HepG2 (cell line): Measurements from ENCODE around the gene NRGN. TPM values are rescaled to one million over a fixed set of nuclear protein-coding genes. Genes with fewer than 3 reads are reported as not detected.

Experiments used
- ARID3A ChIP-seq: IDR thresholded peaks from 2 replicates; pipeline ENCODE4 v1.6.1; 2012; ENCODE audit warnings: low read depth, low read length, improper control_type of control experiment
- BRF2 ChIP-seq: sonication (generic); formaldehyde crosslinking; IDR thresholded peaks from 2 replicates; pipeline ENCODE4 v1.8.1; 2022; ENCODE audit warnings: mild to moderate bottlenecking, missing genetic modification reagents
- CBX5 ChIP-seq: sonication (generic); formaldehyde crosslinking; IDR thresholded peaks from 2 replicates; pipeline ENCODE4 v1.4.0; 2020; ENCODE audit warnings: missing genetic modification reagents, borderline replicate concordance
- MAX ChIP-seq: IDR thresholded peaks from 2 replicates; pipeline ENCODE4 v1.6.1; 2012; ENCODE audit warnings: inconsistent platforms
- PRDM4 ChIP-seq: sonication (generic); formaldehyde crosslinking; IDR thresholded peaks from 2 replicates; pipeline ENCODE4 v1.9.0; 2021; ENCODE audit warnings: missing genetic modification reagents, borderline replicate concordance
- RCOR2 ChIP-seq: IDR thresholded peaks from 2 replicates; pipeline ENCODE4 v1.6.1; 2016; ENCODE audit warnings: missing biosample characterization, missing genetic modification reagents
- ZNF282 ChIP-seq: fragments of 450-650 bp; IDR thresholded peaks from 2 replicates; pipeline ENCODE4 v1.6.1; 2018; ENCODE audit not compliant: partially characterized antibody
- ZNF382 ChIP-seq: sonication (generic); formaldehyde crosslinking; IDR thresholded peaks from 2 replicates; pipeline ENCODE4 v1.5.0; 2020; ENCODE audit warnings: missing genetic modification reagents, mild to moderate bottlenecking, borderline replicate concordance
- ZNF407 ChIP-seq: sonication (generic); formaldehyde crosslinking; IDR thresholded peaks from one replicate; pipeline ENCODE4 v1.5.1; 2020; ENCODE audit warnings: mild to moderate bottlenecking, missing genetic modification reagents; ENCODE audit errors: not compliant biosample characterization
- polyA plus RNA-seq, 8 experiments: library from polyadenylated mRNA; depleted of rRNA in 3 of 8; stranded (reverse) in 7 of 8; unstranded in 1 of 8; fragments of >200 nt; fragmentation: Illumina TruSeq in 4 of 8; extraction: Trizol in 4 of 8; gene quantifications; 2 replicates each; pipeline versions ENCODE4 v1.2.1 to v1.2.3, GENCODE V29; 2011 to 2016; ENCODE audit warnings: low read depth in 4 of 8, missing spikeins in 1 of 8, mixed read lengths in 1 of 8; ENCODE audit not compliant: insufficient read depth in 1 of 8
- total RNA-seq, 5 experiments: library from RNA; depleted of rRNA; stranded (reverse); fragments of >200 nt; fragmentation: Illumina TruSeq; extraction: Trizol; gene quantifications; 2 replicates each; pipeline ENCODE4 v1.2.3, GENCODE V29; 2016; ENCODE audit warnings: low read depth in 1 of 5

The NRGN gene
- total and polyA plus RNA-seq, 2 of the 13 experiments (the other 11 are each of a cell fraction or from before 2014, with no cell fraction given), result 0.22 TPM; not detected in 1

- TF ChIP-seq ZNF407 (CRISPR knock-in tag) (no peak), ZNF282 (no peak), ZNF382 (CRISPR knock-in tag) (no peak), ARID3A (no peak), CBX5 (CRISPR knock-in tag) (no peak), PRDM4 (CRISPR knock-in tag) (no peak), RCOR2 (CRISPR knock-in tag) (no peak), BRF2 (no peak), MAX (no peak)
- TF ChIP-seq, all 625 proteins: peak for 0
Measured at GRCh38 chr11:124719534-124719933, 20.2 kb upstream of the NRGN start (continued).
